ENCODE data around the gene SLC39A9.

GRCh38 chr14:69351385-69351784, 47.1 kb upstream of the SLC39A9 start:
- TF ChIP-seq CTCF (IDR thresholded peaks at IDR 0.05) (no peak), EP300 (IDR thresholded peaks at IDR 0.05) (no peak)

All from gastroesophageal sphincter (tissue), 3 donors.